H1 (cell line): ENCODE data around the gene SF3B6. TPM values are rescaled to one million over a fixed set of nuclear protein-coding genes. Genes with fewer than 3 reads are reported as not detected.

ENCODE experiments used
- CTCF ChIA-PET: fragments of 300-600 bp; sonication (Branson Sonifier 250); formaldehyde crosslinking; loops from one replicate; lab custom pipeline; 2021; ENCODE audit not compliant: partially characterized antibody; lab: Charles Lee
- POLR2A ChIA-PET: fragments of 300-600 bp; sonication (Branson Sonifier 250); formaldehyde crosslinking; loops from one replicate; lab custom pipeline; 2021; ENCODE audit warnings: inconsistent platforms; ENCODE audit not compliant: partially characterized antibody; lab: Charles Lee
- DNase-seq, 2 experiments: peaks; one replicate each; pipeline versions ENCODE4 v3.0.0 to v3.0.0-alpha.2; 2010 to 2022; ENCODE audit warnings: low spot score in 2 of 2, low read depth in 1 of 2, mixed read lengths in 1 of 2
- FAIRE-seq: peaks from 2 replicates; lab custom pipeline; 2011; peaks lifted over from hg19 to GRCh38; lab: Jason Lieb, UNC
- H2AFZ ChIP-seq: 2 replicates; pipeline ENCODE4 v1.8.1; 2012; ENCODE audit warnings: low read length, inconsistent platforms
- H2AK5ac ChIP-seq: 2 replicates; pipeline ENCODE4 v1.6.1; 2013; ENCODE audit warnings: low read depth, low read length
- H2BK120ac ChIP-seq: replicated peaks from 2 replicates; pipeline ENCODE3; 2013; ENCODE audit warnings: low read depth, low read length, inconsistent platforms
- H2BK12ac ChIP-seq: 2 replicates; pipeline ENCODE4 v1.6.1; 2013; ENCODE audit warnings: low read depth, low read length
- H2BK15ac ChIP-seq: 2 replicates; pipeline ENCODE4 v1.6.1; 2013; ENCODE audit warnings: low read length
- H2BK20ac ChIP-seq: 2 replicates; pipeline ENCODE4 v1.6.1; 2013; ENCODE audit warnings: low read length
- H2BK5ac ChIP-seq: 2 replicates; pipeline ENCODE4 v1.6.1; 2013; ENCODE audit warnings: low read depth, low read length
- H3K14ac ChIP-seq: 2 replicates; pipeline ENCODE4 v1.6.1; 2013; ENCODE audit warnings: inconsistent platforms; ENCODE audit not compliant: insufficient read length
- H3K18ac ChIP-seq: 2 replicates; pipeline ENCODE4 v1.6.1; 2013; ENCODE audit warnings: low read length; ENCODE audit errors: extremely low read depth
- H3K23ac ChIP-seq: 2 replicates; pipeline ENCODE4 v1.6.1; 2013; ENCODE audit warnings: inconsistent platforms; ENCODE audit not compliant: insufficient read length
- H3K23me2 ChIP-seq: 2 replicates; pipeline ENCODE4 v1.6.1; 2013; ENCODE audit warnings: low read depth, low read length
- H3K27ac ChIP-seq: 2 replicates; pipeline ENCODE4 v1.6.1; 2011; ENCODE audit warnings: low read depth, low read length, inconsistent platforms
- H3K27me3 ChIP-seq, 4 experiments: replicated peaks in 1 of 4; 1 replicate in 1 of 4; 2 replicates in 3 of 4; pipeline versions ENCODE4 v1.6.1 to v1.8.1; 2011 to 2013; ENCODE audit warnings: low read length in 3 of 4, mild to moderate bottlenecking in 3 of 4, inconsistent platforms in 2 of 4, mixed read lengths in 2 of 4, moderate library complexity in 1 of 4; ENCODE audit not compliant: control insufficient read depth in 3 of 4, insufficient read depth in 3 of 4; ENCODE audit errors: extremely low read depth in 1 of 4
- H3K36me3 ChIP-seq, 4 experiments: 2 replicates each; pipeline versions ENCODE4 v1.6.1 to v1.8.1; 2011 to 2013; ENCODE audit warnings: mild to moderate bottlenecking in 4 of 4, low read length in 3 of 4, moderate library complexity in 2 of 4, control low read depth in 1 of 4, inconsistent platforms in 1 of 4; ENCODE audit not compliant: insufficient read depth in 4 of 4, control insufficient read depth in 2 of 4
- H3K4ac ChIP-seq: replicated peaks from 2 replicates; pipeline ENCODE3; 2013; ENCODE audit warnings: low read length, low read depth, mixed read lengths, inconsistent platforms; ENCODE audit not compliant: insufficient read length
- H3K4me1 ChIP-seq, 4 experiments: replicated peaks in 1 of 4; 1 replicate in 1 of 4; 2 replicates in 3 of 4; pipeline versions ENCODE4 v1.6.1 to v1.8.1; 2011 to 2013; ENCODE audit warnings: low read length in 3 of 4, inconsistent platforms in 2 of 4, mixed read lengths in 1 of 4; ENCODE audit not compliant: insufficient read depth in 4 of 4, control insufficient read depth in 3 of 4
- H3K4me2 ChIP-seq, 2 experiments: 2 replicates each; pipeline versions ENCODE4 v1.6.1 to v1.8.1; 2011 to 2013; ENCODE audit warnings: low read depth in 2 of 2, low read length in 2 of 2, control low read depth in 1 of 2, inconsistent platforms in 1 of 2, mild to moderate bottlenecking in 1 of 2; ENCODE audit not compliant: insufficient read depth in 1 of 2
- H3K4me3 ChIP-seq, 4 experiments: fragments of 200-600, 300-600 bp in 1 of 4; sonication (generic), shearing (Covaris generic), sonication (Bioruptor Twin) in 1 of 4; 2 replicates each; pipeline versions ENCODE4 v1.5.1 to v1.8.1; 2011 to 2016; ENCODE audit warnings: low read length in 4 of 4, low read depth in 3 of 4, control low read depth in 2 of 4, inconsistent platforms in 2 of 4, mild to moderate bottlenecking in 2 of 4, mixed read lengths in 1 of 4, moderate library complexity in 1 of 4; ENCODE audit not compliant: insufficient read depth in 2 of 4; ENCODE audit errors: extremely low read depth in 1 of 4
- H3K56ac ChIP-seq: replicated peaks from 2 replicates; pipeline ENCODE3; 2013; ENCODE audit warnings: low read depth, mild to moderate bottlenecking, mixed read lengths, low read length, inconsistent platforms; ENCODE audit not compliant: insufficient read length
- H3K79me1 ChIP-seq: 2 replicates; pipeline ENCODE4 v1.6.1; 2013; ENCODE audit warnings: low read depth, low read length, control low read depth
- H3K79me2 ChIP-seq, 2 experiments: 2 replicates each; pipeline versions ENCODE4 v1.6.1 to v1.8.1; 2012 to 2013; ENCODE audit warnings: low read length in 2 of 2, mild to moderate bottlenecking in 2 of 2, inconsistent platforms in 1 of 2; ENCODE audit not compliant: insufficient read depth in 2 of 2, control insufficient read depth in 1 of 2
- H3K9ac ChIP-seq, 4 experiments: replicated peaks in 1 of 4; 1 replicate in 1 of 4; 2 replicates in 3 of 4; pipeline versions ENCODE4 v1.6.1 to v1.8.1; 2011 to 2013; ENCODE audit warnings: low read depth in 3 of 4, low read length in 3 of 4, control low read depth in 2 of 4, mild to moderate bottlenecking in 2 of 4, moderate library complexity in 2 of 4, inconsistent platforms in 1 of 4; ENCODE audit errors: extremely low read depth in 1 of 4
- H3K9me3 ChIP-seq, 2 experiments: 2 replicates each; pipeline versions ENCODE4 v1.6.1 to v1.8.1; 2012 to 2013; ENCODE audit warnings: mild to moderate bottlenecking in 2 of 2, moderate library complexity in 2 of 2, control low read depth in 1 of 2, inconsistent platforms in 1 of 2, low read depth in 1 of 2, low read length in 1 of 2, mixed read lengths in 1 of 2; ENCODE audit not compliant: insufficient read depth in 2 of 2
- H4K20me1 ChIP-seq, 2 experiments: replicated peaks in 1 of 2; 2 replicates each; pipeline versions ENCODE3 to v1.8.1; 2011 to 2013; ENCODE audit warnings: inconsistent platforms in 2 of 2, low read length in 2 of 2, mild to moderate bottlenecking in 1 of 2; ENCODE audit not compliant: insufficient read depth in 2 of 2, control insufficient read depth in 1 of 2
- H4K5ac ChIP-seq: 2 replicates; pipeline ENCODE4 v1.6.1; 2013; ENCODE audit warnings: low read length, low read depth, mixed read lengths, inconsistent platforms; ENCODE audit not compliant: insufficient read length
- H4K8ac ChIP-seq: 2 replicates; pipeline ENCODE4 v1.8.0; 2013; ENCODE audit warnings: mild to moderate bottlenecking, moderate library complexity, low read length, inconsistent platforms; ENCODE audit not compliant: insufficient read depth; ENCODE audit errors: extremely low read depth
- H4K91ac ChIP-seq: replicated peaks from 2 replicates; pipeline ENCODE3; 2013; ENCODE audit warnings: low read length, mixed read lengths, inconsistent platforms; ENCODE audit not compliant: insufficient read length
- EGR1 ChIP-seq: IDR thresholded peaks from 2 replicates; pipeline ENCODE4 v1.6.1; 2011; ENCODE audit warnings: low read depth, low read length, borderline replicate concordance
- KDM5A ChIP-seq: fragments of 200-600 bp; IDR thresholded peaks from 2 replicates; pipeline ENCODE4 v1.7.1; 2012; ENCODE audit warnings: mild to moderate bottlenecking, low read length, inconsistent platforms, mixed read lengths
- SP4 ChIP-seq: IDR thresholded peaks from 2 replicates; pipeline ENCODE4 v1.6.1; 2012; ENCODE audit warnings: low read length, inconsistent platforms
- TEAD4 ChIP-seq: IDR thresholded peaks from 2 replicates; pipeline ENCODE4 v1.6.1; 2012; ENCODE audit warnings: low read depth, low read length, inconsistent platforms, mixed read lengths
- WGBS, 2 experiments: shearing (Covaris generic) in 1 of 2; methylation state at CpG; one replicate each; pipeline versions ENCODE4 v1.1.6 to v1.1.7; 2013 to 2015; ENCODE audit warnings: low lambda C conversion rate in 2 of 2, mixed read lengths in 2 of 2, inconsistent platforms in 1 of 2, low coverage in 1 of 2, missing lambda C conversion rate in 1 of 2; ENCODE audit not compliant: insufficient replicate concordance in 2 of 2, insufficient coverage in 1 of 2, insufficient read length in 1 of 2; ENCODE audit errors: extremely low coverage in 1 of 2, missing lambda C conversion rate in 1 of 2; 5-methylcytosine and 5-hydroxymethylcytosine counted together
- polyA plus RNA-seq, 7 experiments: library from polyadenylated mRNA; depleted of rRNA in 3 of 7; stranded (reverse) in 5 of 7; unstranded in 2 of 7; fragments of >200 nt in 5 of 7; fragments of 200-250 nt in 2 of 7; gene quantifications; 1 replicate in 5 of 7; 2 replicates in 1 of 7; 4 replicates in 1 of 7; pipeline versions ENCODE4 v1.2.1 to v1.2.3, GENCODE V29; 2011 to 2013; ENCODE audit warnings: missing spikeins in 2 of 7, mixed read lengths in 2 of 7
- total RNA-seq: library from RNA; stranded (reverse); fragmentation: NEBNext Ultra II Directional; extraction: Animal tissue kit (Norgen Biotek cat#: 25700); gene quantifications from 2 replicates; pipeline ENCODE4 v1.2.1, GENCODE V29; 2021

The SF3B6 gene
- total and polyA plus RNA-seq, 2 of the 8 experiments (the other 6 are each of a cell fraction or from before 2014, with no cell fraction given), result 126 to 155 TPM

- Histone ChIP-seq H3K23ac (no peak overlapping the region), H4K20me1 (no peaks in the 10 kb centered on the region), H2BK15ac (no peak overlapping the region), H2BK20ac (no peak overlapping the region), H3K4me2 (no peak overlapping the region), H3K23me2 (no peaks in the 10 kb centered on the region), H3K56ac (no peak overlapping the region), H3K4me1 (no peaks in the 10 kb centered on the region), H2AK5ac (no peak overlapping the region), H2BK120ac (no peak overlapping the region), H3K79me2 (no peaks in the 10 kb centered on the region), H2BK12ac (no peak overlapping the region), H3K27ac (no peak overlapping the region), H3K4me3 (no peak overlapping the region), H3K36me3 (peaks cover 0 to 4% (median 0%) of the 10 kb centered on the region in 4 experiments; a peak in 1 of 8 replicates), H4K8ac (no peak overlapping the region), H3K4ac (no peak overlapping the region), H3K18ac (no peak overlapping the region), H3K9me3 (peaks cover 2 to 10% of the 10 kb centered on the region in 2 experiments; a peak in 3 of 4 replicates), H3K14ac (no peak overlapping the region), H2BK5ac (no peak overlapping the region), H3K27me3 (no peaks in the 10 kb centered on the region), H3K9ac (no peak overlapping the region), H4K5ac (no peak overlapping the region), H3K79me1 (no peaks in the 10 kb centered on the region), H4K91ac (no peak overlapping the region), H2AFZ (no peak overlapping the region)
- TF ChIP-seq TEAD4 (peak; percentile 69), SP4 (no peak), EGR1 (no peak), KDM5A (no peak)
- FAIRE-seq (no peak), DNase-seq (no peak)
- CTCF ChIA-PET, result interaction anchor here (2.6 kb wide), 1 partner anchor 25 kb away, joined by 8 read pairs; no protein-coding TSS in a partner anchor
- WGBS, 2 experiments, result 48% methylated on average over 2 of the region's 2 CpGs; no CpG with 5 or more reads in 1 of the 2 experiments
- POLR2A ChIA-PET, result interaction anchor here (1.2 kb wide), 1 partner anchor 30 kb away, joined by 3 read pairs; the partner anchor contains the start of gene TP53I3
Observed at GRCh38 chr2:24115057-24115456, 38.9 kb upstream of the SF3B6 start.
